Measurements from ENCODE around the gene CAMKMT. TPM values are rescaled to one million over a fixed set of nuclear protein-coding genes. Genes with fewer than 3 reads are reported as not detected.
A peak's percentile ranks its signal among the peaks of the same experiment; 100 is the strongest.

The CAMKMT gene
- total RNA-seq, 1 experiment from 2014 or later: 17.4 TPM

DNA sequence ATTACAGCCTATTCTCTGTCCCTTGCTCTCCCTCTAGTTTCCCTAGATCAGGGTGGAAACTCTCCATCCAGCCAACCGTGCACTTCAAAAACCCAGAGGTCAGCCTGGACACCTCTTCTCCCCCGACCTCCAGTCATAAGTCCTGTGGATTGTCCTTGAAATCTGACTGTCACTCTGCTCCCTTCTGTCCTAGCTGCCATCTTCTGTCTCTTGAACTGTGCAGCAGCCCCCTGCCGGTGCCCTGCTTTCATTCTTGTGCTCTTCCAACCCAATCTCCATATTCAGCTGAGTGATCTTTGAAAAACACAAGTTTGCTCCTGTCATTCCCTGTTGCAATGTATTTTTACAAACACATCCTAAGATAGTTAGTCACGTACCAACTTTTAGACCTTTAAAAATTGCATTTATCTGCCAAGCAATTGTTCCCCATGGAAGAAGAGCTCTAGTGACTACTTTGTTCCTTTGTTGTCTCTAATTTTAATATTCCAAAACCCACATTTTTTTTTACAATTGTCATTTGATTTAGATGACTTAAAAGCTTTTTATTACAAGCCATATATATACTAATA is 254.3 kb downstream of the CAMKMT start:
- Histone ChIP-seq H3K9ac (ENCODE audit: extremely low read depth, insufficient read length, low read length) (no peak overlapping the region), H3K14ac (ENCODE audit: insufficient read depth, low read length) (no peak overlapping the region), H3K18ac (ENCODE audit: insufficient read length, low read depth, low read length) (no peak overlapping the region), H2BK120ac (ENCODE audit: low read depth, low read length, poor library complexity, severe bottlenecking) (no peak overlapping the region), H3K79me2 (ENCODE audit: insufficient read depth, low read length) (no peaks in the 10 kb centered on the region), H3K27ac (ENCODE audit: insufficient read length, low read depth, low read length) (no peak overlapping the region), H3K4ac (ENCODE audit: low read depth, low read length) (no peak overlapping the region), H4K8ac (replicated peaks; ENCODE audit: insufficient read length, low read depth, low read length) (no peak overlapping the region), H4K5ac (ENCODE audit: insufficient read length, low read depth, low read length) (no peak overlapping the region), H2BK15ac (ENCODE audit: low read depth, low read length) (no peak overlapping the region), H4K91ac (ENCODE audit: insufficient read length, low read depth, low read length) (no peak overlapping the region), H3K23me2 (ENCODE audit: insufficient read length, low read depth, low read length, poor library complexity, severe bottlenecking) (no peaks in the 10 kb centered on the region), H3T11ph (ENCODE audit: low read length) (no peak overlapping the region), H3K4me2 (ENCODE audit: insufficient read depth, insufficient read length, low read length) (no peak overlapping the region), H3K9me3 (ENCODE audit: control insufficient read depth, low read depth, low read length) (no peaks in the 10 kb centered on the region), H3K79me1 (ENCODE audit: insufficient read depth, low read depth, low read length, poor library complexity, severe bottlenecking) (no peaks in the 10 kb centered on the region), H3K4me1 (ENCODE audit: insufficient read depth, low read length) (peaks cover 4% of the 10 kb centered on the region; the same call in 1 of the 2 replicates), H2AK5ac (ENCODE audit: insufficient read length, low read length) (no peak overlapping the region), H3K56ac (ENCODE audit: insufficient read length, low read depth, low read length) (no peak overlapping the region), H4K20me1 (ENCODE audit: control insufficient read depth, insufficient read depth, insufficient read length) (no peaks in the 10 kb centered on the region), H2AFZ (ENCODE audit: low read length) (no peak overlapping the region), H2BK12ac (ENCODE audit: insufficient read length, low read depth, low read length) (no peak overlapping the region), H2BK20ac (ENCODE audit: low read depth, low read length, poor library complexity, severe bottlenecking) (no peak overlapping the region), H2BK5ac (ENCODE audit: insufficient read length, low read length) (no peak overlapping the region), H3K27me3 (ENCODE audit: insufficient read depth, low read length) (no peaks in the 10 kb centered on the region), H3K23ac (ENCODE audit: insufficient read length, low read depth, low read length) (no peak overlapping the region)
- Mint-ChIP-seq H3K27me3 (ENCODE audit: low read depth) (no peaks in the 10 kb centered on the region), H3K36me3 (ENCODE audit: insufficient read depth in 1 of 3, low read depth in 3 of 3) (peaks cover 2 to 6% (median 2%) of the 10 kb centered on the region in 3 experiments; a peak in 3 of 7 replicates), H3K9me3 (peaks cover 3% of the 10 kb centered on the region in 2 experiments; a peak in 2 of 5 replicates), H3K27ac (no peak overlapping the region), H3K4me1 (peaks cover 0 to 3% of the 10 kb centered on the region in 2 experiments; a peak in 1 of 4 replicates), H3K4me3 (no peak overlapping the region)
- TF ChIP-seq, protein P1, sequence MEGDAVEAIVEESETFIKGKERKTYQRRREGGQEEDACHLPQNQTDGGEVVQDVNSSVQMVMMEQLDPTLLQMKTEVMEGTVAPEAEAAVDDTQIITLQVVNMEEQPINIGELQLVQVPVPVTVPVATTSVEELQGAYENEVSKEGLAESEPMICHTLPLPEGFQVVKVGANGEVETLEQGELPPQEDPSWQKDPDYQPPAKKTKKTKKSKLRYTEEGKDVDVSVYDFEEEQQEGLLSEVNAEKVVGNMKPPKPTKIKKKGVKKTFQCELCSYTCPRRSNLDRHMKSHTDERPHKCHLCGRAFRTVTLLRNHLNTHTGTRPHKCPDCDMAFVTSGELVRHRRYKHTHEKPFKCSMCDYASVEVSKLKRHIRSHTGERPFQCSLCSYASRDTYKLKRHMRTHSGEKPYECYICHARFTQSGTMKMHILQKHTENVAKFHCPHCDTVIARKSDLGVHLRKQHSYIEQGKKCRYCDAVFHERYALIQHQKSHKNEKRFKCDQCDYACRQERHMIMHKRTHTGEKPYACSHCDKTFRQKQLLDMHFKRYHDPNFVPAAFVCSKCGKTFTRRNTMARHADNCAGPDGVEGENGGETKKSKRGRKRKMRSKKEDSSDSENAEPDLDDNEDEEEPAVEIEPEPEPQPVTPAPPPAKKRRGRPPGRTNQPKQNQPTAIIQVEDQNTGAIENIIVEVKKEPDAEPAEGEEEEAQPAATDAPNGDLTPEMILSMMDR (conservative IDR thresholded peaks at IDR 0.05): peak; percentile 19; the same call in 1 of the 3 replicates
- no CpG with 5 or more reads among the region's 4 CpGs for WGBS (ENCODE audit: extremely low coverage, insufficient read length, low lambda C conversion rate)
- no peak for DNase-seq

Measured in H9 (cell line).